Measurements from ENCODE around the gene PDGFD.

DNA sequence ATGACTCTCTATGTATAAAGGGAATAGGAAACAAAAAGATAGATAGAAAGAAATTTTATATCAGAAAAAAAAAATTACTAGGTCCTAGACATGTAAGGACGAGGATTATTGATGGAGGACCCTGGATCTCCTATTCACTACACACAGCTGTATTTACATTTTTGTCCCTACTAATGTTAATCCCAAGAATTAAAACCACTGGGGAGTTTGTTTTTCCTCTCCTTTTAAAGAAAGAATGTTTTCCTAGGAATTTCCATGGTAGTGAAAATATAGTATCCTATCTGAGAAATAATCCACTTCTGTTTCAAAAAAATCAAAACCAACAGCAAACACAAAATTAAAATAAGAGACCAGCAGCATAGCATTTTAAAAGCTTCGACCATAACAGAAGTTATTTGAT lies 41.1 kb downstream of the PDGFD start:
- TF ChIP-seq, protein P1, sequence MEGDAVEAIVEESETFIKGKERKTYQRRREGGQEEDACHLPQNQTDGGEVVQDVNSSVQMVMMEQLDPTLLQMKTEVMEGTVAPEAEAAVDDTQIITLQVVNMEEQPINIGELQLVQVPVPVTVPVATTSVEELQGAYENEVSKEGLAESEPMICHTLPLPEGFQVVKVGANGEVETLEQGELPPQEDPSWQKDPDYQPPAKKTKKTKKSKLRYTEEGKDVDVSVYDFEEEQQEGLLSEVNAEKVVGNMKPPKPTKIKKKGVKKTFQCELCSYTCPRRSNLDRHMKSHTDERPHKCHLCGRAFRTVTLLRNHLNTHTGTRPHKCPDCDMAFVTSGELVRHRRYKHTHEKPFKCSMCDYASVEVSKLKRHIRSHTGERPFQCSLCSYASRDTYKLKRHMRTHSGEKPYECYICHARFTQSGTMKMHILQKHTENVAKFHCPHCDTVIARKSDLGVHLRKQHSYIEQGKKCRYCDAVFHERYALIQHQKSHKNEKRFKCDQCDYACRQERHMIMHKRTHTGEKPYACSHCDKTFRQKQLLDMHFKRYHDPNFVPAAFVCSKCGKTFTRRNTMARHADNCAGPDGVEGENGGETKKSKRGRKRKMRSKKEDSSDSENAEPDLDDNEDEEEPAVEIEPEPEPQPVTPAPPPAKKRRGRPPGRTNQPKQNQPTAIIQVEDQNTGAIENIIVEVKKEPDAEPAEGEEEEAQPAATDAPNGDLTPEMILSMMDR (conservative IDR thresholded peaks at IDR 0.05 in 1 of 2, IDR thresholded peaks at IDR 0.05 in 1 of 2; ENCODE audit: extremely low read depth in 1 of 2, insufficient read depth in 1 of 2, low read depth in 1 of 2, low read length in 2 of 2): no peak
- TF ChIP-seq EZH2 (IDR thresholded peaks at IDR 0.05; ENCODE audit: borderline replicate concordance, low read length): no peak
